Liver (tissue), 3 donors: ENCODE data around the gene CEP78.

Experiments used
- TF ChIP-seq, protein P1 (sequence below): fragments of 150-350 bp; IDR thresholded peaks from 2 replicates; pipeline ENCODE4 v1.5.1; 2017; ENCODE audit warnings: improper control_type of control experiment, low read depth, low read length; ENCODE audit not compliant: missing input control
- TF ChIP-seq, protein P2 (sequence below): IDR thresholded peaks from 2 replicates; pipeline ENCODE4 v1.6.1; 2016; ENCODE audit warnings: antibody characterized with exemption
- donor health status: healthy.
- donor health status: healthy.

DNA sequence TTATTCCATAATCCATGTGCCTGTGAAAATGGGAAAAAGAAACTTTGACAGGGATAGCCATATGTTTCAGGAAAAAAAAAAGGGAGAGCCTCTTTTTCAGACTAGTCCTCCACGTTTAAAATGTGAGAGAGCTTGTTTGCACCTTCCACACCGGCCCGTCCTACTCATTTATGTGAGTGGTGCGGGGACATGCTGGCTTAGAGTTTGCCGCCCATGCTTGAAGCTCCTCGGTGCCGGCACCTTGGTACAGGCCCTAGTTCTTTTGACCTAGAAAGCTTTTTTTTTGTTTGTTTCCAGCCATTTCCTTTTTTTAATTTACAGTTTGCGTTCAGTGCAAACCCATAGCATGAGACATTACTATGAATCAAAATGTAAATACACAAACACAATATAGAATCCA, 88.8 kb downstream of the CEP78 start:
- TF ChIP-seq, protein P1, sequence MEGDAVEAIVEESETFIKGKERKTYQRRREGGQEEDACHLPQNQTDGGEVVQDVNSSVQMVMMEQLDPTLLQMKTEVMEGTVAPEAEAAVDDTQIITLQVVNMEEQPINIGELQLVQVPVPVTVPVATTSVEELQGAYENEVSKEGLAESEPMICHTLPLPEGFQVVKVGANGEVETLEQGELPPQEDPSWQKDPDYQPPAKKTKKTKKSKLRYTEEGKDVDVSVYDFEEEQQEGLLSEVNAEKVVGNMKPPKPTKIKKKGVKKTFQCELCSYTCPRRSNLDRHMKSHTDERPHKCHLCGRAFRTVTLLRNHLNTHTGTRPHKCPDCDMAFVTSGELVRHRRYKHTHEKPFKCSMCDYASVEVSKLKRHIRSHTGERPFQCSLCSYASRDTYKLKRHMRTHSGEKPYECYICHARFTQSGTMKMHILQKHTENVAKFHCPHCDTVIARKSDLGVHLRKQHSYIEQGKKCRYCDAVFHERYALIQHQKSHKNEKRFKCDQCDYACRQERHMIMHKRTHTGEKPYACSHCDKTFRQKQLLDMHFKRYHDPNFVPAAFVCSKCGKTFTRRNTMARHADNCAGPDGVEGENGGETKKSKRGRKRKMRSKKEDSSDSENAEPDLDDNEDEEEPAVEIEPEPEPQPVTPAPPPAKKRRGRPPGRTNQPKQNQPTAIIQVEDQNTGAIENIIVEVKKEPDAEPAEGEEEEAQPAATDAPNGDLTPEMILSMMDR = no peak
- TF ChIP-seq, protein P2, sequence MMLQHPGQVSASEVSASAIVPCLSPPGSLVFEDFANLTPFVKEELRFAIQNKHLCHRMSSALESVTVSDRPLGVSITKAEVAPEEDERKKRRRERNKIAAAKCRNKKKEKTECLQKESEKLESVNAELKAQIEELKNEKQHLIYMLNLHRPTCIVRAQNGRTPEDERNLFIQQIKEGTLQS = no peak
